ENCODE data around the gene A1CF.
"Not testable (repeated sequence)": the region's sequence is repeated elsewhere in the genome, so short reads cannot be mapped to it uniquely, and the experiment has no call there.

A1CF gene

GRCh38 chr10:50772042-50772441 lies 113.4 kb downstream of the A1CF start:
- DNase-seq (ENCODE audit: low spot score); H3K27ac ChIP-seq; CTCF ChIA-PET; POLR2A ChIA-PET (ENCODE audit: low non-redundant PET): not testable (repeated sequence)

GRCh38 chr10:50766774-50767513 lies 118.5 kb downstream of the A1CF start:
- POLR2A ChIA-PET (ENCODE audit: low non-redundant PET); H3K27ac ChIP-seq; DNase-seq (ENCODE audit: low spot score); CTCF ChIA-PET: not testable (repeated sequence)
